Esophagus muscularis mucosa (tissue), 3 donors: Measurements from ENCODE around the gene EDIL3.

Experiments used
- CTCF ChIP-seq, 3 experiments: fragments of 200-600 bp in 2 of 3; fragments of 450-650 bp in 1 of 3; sonication (generic) in 2 of 3; IDR thresholded peaks; one replicate each; pipeline ENCODE4 v1.5.1; 2017 to 2019; ENCODE audit warnings: antibody characterized with exemption in 3 of 3, mild to moderate bottlenecking in 2 of 3, moderate library complexity in 1 of 3
- POLR2A ChIP-seq: fragments of 450-650 bp; IDR thresholded peaks from one replicate; pipeline ENCODE4 v1.6.1; 2017; ENCODE audit warnings: antibody characterized with exemption, moderate library complexity, mild to moderate bottlenecking, low read depth
- POLR2AphosphoS5 ChIP-seq, 2 donors: sonication (generic); formaldehyde crosslinking; IDR thresholded peaks; one replicate each; pipeline ENCODE4 v1.6.1; 2017; ENCODE audit warnings: antibody characterized with exemption in 2 of 2

GRCh38 chr5:84255315-84255714 is 129.4 kb downstream of the EDIL3 start:
- TF ChIP-seq CTCF (IDR thresholded peaks at IDR 0.05) = peak in 1 of 3 experiments; percentile 21
- TF ChIP-seq POLR2A = no peak
- TF ChIP-seq POLR2AphosphoS5 (IDR thresholded peaks at IDR 0.05) = no peak
